Activated gamma-delta T cell treated with Interleukin-2 at 50 U/mL for 16 hours (primary cell): ENCODE data around the gene MEAK7.

Experiments
- DNase-seq: peaks from one replicate; pipeline ENCODE4 v3.0.0-alpha.2; 2020

Gene MEAK7

DNA sequence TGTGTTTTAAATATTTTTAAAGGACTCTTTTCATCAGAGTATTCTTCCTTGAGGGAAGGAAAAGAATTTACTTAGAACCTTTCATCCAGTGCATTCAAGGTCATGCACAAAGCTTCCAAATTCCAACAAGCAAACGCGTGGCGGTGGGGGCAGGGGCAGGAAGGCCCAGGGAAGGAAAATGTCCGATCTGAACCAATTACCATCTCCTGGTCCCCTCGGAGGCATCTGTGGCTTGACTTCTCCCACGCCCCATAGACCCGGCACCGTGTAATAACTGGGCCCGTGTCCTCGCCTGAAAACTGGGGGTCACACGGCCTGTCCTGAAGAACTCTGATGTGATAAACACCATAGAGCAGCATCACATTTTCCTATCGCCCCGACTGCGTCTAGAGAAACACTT is 18.3 kb downstream of the MEAK7 start:
- no peak for DNase-seq

DNA sequence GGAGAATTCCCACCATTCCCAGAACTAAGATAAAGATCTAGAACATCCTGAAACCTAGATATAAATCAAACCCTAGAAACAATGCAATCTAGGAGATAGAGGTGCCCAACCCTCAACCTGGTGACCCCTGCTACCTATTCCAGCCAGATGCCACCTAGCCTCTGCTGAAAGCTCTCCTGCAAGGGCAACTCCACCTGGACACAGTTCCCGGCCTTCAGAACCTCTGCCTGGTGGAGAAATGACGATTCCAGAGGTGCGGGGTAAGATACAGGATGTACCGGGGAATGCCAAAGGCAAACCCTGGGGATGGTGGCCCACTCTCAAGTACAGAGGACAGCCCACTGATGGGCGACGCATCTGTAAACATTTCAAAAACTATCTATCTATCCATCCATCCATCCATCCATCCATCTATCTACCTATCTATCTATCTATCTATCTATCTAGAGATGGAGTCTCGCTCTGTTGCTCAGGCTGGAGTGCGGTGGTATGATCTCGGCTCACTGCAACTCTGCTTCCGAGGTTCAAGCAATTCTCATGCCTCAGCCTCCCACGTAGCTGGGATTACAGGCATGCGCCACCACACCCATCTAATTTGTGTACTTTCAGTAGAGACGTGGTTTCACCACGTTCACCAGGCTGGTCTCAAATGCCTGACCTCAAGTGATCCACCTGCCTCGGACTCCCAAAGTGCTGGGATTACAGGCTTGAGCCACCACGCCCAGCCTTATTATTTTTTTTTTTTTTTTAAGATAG is 19.0 kb downstream of the MEAK7 start:
- DNase-seq = no peak

DNA sequence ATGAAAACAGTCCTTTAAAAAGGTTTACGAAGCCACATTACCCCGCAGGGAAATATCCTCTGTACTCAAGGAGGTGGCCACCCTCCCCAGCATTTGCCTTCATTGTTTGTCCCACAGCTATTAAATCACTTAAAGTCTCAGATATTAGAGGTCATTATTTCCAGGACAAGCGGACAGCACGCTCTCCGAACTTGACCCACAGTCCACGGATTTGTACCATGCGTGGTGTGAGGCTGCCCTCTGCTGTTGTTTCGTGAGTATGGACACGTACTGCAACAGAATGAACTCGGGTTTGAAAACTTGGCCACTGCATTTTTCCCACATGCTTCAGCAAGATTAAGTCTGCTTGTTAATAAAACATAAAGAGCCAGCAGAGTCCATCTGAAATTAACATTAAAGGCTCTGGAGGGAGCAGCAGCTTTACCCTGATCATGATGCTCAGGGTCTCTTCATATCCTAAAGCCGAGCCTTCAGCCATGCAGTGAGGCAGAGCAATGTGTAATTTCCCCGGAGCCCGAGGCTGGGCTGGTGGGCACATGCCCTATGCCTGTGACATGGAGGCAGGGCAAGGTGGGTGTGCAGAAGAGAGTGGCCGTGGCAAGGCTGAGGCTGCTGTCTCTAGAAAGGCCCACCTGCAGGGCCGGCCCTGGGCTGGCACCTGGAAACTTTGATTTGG is 19.7 kb downstream of the MEAK7 start:
- no peak for DNase-seq

DNA sequence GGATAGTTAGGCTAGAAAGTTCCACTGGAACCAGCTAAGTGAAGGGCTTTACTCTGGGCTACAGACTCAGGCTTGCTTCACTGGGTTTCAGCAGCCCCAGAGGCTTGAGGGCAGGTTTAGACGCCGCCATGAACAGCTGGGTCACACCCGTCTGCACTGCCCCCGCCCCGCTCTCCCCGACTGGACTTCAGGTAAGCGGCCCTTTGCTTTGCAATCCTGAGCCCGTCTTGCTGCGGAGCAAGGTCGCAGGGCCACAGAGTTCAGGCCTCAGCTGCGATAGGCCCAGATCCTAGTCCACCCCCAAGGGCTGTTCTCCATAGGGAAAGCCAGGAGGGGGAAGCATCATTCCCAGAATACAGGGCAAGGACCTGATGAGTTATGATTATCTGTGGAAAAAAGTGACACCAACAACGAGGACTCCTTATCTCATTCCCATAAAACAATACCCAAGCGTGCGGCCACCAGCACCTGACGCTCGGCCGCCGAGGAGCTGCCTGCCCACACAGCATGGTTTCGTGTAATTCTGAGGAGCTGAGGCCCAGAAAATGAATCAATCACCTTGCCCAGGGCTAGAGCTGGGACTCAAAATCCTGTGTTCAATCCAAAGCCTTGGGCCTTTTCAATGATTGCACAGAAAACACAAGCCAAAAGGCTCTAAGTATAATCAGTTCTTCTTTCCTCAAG is 20.4 kb downstream of the MEAK7 start:
- no peak for DNase-seq

DNA sequence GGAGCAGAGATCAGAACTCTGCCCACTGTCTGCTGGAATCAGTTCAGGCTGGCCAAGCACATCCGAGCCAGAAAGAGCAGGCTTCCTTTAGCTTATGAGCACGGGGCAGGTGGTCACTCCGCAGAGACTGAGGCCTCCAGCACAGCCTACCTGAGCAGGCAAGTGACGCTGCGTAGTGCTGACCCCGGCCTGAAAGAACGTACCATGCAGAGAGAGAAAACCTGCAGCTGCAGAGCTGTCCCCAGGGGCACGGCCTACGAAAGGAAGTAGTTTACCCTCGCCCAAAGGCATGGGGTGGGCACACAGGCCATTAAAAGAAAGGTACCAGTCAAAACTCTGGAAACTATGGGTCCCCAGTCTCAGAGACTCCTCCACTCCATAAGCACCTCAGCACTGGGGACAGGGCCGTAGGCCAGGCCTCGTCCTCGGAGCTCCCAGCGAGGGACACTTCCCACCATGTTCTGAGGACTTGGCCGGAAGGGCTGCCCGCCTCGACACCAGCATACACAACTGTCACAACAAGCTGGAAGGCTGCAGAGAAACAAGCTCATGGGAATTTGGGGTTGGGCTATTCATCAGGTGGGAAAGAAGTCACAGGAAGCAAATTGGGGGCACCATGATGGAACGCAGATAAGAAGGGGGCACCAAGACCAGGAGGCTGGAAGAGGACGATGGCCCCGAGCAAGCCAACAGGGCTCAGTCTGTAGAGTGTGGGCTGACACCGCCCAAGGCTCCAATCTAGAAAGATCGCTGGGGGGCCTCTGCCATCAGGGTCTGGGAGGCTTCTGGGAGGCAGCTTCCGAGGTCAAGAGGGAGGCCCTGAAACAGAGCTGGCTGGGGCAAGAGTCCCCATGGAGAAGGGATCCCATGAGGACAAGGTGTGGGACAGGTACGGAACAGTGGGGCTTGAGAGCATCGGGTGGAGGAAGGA is 21.2 kb downstream of the MEAK7 start:
- no peak for DNase-seq

DNA sequence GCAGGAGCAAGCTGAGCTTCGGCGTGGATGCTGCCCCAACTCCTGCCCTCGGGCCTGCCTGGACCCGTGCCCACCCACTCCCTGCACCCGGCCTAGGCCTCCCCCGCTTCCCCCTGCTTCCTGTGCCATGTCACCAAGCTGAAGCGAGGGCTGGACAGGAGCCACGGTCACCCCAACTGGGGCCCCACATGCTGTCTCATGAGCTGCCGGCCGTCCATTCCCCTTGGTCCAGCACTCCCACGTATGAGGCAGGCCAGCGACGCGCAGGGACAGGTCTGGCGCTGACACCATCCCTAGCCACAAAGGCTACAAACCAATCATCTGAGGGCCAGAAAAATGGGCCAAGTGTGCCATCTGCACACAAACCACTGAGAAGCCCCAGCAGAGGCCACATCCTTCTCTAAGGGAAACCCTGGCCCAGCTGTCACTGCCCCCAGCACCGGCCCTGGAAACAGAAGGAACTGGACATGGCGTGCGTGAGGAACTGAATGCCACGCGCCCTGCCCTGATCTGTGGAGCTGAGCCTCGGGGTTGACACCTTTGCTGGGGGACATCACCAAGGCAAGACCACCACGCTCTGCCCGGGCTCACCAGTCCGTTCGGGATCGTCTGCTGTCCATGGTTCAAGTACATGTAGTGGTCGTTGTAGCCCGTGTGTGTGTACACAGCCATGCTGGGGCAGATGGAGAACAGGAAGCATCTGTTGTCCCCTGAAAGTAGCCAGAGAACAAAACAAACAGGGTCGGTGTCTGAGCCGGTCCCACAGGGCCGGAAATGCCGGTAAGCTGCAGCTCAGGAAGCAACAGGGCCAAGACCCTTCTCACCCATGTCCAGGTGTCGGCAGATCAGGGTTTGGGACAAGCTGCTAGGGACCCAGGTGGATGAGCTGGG is 22.2 kb downstream of the MEAK7 start:
- DNase-seq = no peak

DNA sequence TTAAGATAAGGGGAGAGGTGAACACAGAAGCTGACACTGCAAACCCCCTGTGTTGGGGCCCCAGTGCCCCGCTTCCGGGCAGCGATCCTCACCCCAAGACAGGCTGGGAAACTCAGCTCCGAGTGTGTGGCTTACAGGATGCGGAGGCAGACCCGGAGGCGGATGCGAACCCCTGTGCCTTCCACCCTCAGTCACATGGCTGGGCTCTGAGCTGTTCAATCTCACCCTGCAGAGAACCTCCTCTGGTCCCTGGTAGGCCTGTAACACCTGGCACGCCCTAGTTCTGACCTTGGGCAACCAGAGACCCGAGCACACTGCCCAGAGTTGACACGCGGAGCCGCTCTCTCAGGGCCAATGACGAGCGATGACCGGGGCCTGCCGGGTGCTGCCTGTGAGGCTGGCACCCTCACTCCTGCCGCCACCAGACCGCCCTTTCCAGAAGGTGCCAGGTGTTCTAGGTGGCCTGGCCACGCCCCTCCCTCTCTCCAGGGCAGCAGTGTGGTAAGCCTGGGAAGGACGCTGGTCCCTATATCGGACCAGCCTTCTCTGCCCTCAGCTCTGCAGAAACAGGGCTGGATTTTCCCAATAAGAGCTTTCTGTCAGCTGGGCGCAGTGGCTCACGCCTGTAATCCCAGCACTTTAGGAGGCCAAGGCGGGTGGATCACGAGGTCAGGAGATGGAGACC is 23.3 kb downstream of the MEAK7 start:
- no peak for DNase-seq

DNA sequence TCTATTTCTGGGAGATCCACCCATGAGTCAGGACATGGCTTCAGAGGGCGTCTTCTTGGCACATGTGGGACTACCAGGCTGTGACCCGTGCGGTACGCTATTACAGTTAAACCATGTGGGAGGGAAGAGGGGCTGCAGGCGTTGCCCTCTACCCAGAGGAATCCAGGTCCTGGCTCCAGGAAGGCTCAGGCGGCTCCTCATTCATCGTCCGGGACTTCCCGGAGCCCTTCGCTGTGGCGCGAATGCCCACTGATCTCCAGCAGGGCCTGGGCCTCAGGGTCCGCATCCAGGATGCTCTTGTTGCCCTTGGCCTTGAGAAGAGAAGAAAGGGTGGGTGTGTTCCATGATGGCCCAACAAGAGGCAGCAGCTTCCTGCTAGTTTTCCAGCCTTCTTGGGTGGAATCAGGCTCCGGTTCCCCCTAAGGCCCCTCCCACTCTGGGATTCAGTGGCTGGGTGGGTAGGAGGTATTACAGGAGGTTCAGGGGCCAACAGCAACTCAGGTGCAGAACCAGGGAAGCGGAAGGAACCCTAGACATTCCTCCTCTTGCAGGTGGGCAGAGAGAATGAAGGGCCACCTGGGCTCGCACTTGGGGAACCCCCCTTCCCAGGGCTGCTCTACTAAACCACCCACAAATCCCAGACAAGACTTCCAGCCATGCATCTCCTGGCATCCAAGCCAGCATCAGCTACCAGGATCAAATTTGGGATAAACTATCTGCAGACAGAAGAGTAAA is 24.6 kb downstream of the MEAK7 start:
- DNase-seq = no peak

DNA sequence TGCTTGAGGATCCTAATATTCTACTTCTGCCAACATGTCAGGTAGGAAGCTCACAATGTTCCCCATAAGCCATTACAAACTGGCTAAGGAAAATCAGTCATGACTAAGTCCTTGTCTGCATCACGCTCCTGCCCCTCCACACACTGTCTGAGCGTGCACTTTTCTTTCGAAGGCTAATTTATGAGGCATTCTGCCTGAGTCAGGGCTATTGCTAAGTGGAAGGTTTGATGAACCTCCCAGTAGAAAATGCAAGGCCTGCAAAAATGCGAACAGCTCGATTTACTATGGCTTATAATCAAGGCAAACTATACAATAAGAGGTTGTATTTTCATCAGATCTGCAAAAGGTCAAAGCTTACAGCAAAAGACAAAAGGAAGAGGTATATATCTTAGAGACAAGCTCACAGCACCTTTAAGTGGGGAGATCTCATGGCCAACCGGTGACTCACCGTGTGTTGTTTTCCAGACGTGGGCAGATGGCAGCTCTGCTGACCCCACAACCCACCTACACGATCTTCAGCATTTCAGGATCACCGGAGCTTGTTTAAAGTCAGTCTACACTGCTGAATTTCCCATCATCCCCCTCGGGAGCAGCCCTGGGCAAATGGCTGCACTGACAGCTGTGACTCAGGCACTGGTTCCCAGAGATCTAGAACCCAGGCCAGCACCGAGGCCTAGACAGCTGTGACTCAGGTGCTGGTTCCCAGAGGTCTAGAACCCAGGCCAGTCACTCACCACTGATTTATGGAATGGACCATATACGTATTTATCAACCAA is 26.1 kb downstream of the MEAK7 start:
- no peak for DNase-seq

DNA sequence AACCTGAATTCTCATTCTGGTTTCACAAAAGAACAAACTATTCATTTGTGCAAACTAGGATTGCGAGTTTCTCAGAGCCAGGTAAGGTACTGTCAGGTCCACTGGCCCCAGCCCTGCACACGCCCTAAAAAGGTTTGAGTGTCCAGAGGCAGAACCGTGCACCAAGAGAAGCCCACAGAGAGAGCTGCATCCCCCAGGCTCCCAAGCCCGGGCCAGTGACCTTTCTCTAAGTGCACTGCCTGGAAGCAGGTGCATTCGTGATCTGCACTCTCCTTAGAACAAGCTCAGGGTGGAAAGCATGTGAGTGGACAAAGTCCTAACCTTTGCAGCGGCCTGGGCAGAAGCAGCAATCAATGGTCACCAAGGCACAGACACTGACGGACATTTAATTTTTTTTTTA is 26.8 kb downstream of the MEAK7 start:
- no peak for DNase-seq

DNA sequence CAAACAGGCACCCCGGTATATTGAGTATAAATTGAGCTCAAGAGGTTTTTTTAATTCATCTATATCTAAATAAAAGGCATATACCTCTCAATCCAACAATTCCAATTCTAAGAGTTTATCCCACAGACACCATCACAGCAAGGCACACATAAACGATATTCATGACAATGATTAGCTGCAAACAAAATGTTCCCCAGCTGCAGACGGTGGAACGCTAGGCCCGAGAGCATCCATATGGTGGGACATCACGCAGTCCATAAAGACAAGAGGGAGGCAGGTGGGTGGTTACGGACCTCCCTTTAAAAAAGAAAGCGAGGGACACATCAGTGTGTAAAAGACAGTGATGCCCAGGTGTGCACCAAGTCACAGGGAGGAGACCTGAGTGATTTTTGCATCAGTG is 28.1 kb downstream of the MEAK7 start:
- no peak for DNase-seq

DNA sequence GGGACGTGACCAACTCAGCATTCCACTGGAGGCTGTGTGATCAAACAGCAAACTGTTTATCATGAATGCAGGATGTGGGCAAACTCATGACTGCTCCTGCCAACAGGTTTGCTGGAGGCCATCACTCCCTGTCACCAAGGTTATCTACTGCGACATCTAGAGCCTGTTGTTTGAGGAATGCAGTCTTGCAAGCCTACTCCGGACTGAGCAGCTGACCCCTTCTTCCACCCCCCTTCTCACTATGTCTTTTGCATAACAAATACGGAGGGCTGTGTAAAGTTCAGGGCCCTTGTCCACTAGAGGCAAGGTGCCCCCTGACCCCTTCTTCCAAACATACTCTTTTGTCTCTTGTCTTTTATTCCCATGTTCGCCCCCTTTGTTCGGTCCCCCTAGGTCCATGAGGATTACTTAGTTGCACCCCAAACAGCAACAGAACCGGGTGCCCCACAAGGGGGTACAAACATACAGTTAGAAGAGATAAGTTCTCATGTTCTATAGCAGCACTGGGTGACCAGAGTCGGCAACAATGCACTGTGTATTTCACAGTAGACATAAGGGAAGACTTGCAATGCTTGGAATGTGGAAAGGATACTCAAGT is 28.7 kb downstream of the MEAK7 start:
- DNase-seq = no peak

DNA sequence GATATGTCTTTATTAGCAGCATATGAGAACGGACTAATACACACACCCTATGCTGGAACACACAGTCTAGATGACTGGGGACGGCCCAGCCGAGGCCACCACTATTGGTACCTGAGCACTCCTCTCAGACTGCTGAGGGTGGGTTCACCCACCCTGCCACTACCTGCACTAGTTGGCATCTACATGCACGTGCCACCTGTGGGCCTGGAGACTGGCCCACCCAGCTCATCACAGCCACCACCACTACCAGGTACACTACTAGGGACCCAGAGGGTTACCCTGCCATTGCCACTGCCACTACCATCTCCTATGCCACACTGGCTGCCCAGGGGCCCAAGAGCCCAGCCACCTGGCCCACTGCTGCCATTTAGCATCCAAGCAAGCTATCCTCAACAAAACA is 32.5 kb downstream of the MEAK7 start:
- no peak for DNase-seq

DNA sequence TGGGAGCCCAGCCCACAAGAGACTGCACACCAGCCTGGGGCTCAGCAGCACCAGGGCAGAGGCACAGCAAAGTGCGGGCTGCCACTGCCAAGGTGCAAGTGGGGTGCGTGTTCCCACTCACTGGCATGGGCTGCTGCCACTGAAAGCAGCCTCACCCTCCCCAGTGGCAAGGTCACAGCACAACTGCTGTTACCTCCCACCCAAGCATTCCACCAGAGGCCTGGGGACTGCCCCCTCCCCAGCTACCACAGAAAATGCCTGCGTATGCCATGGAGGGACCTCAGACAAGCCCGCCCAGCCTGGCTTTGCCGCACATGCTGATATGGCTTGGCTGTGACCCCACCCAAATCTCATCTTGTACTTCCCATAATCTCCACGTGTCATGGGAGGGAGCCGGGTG is 33.1 kb downstream of the MEAK7 start:
- no peak for DNase-seq

DNA sequence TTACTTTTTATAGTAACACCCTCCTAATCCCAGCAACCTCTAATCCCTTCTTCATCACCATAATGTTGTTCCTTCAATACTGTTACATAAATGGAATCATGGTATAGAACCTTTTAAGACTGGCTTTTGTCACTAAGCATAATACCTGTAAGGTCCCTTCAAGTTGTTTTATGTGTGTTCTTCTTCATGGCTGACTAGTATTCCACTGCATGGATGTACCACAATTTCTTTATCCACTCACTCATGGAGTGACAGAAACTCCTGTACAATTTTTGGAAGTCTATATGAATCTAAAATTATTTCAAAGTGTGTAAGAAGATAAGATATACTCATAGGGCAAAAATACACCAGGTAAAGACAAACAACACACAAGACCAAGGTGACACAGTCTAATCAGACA is 36.8 kb downstream of the MEAK7 start:
- DNase-seq = no peak

DNA sequence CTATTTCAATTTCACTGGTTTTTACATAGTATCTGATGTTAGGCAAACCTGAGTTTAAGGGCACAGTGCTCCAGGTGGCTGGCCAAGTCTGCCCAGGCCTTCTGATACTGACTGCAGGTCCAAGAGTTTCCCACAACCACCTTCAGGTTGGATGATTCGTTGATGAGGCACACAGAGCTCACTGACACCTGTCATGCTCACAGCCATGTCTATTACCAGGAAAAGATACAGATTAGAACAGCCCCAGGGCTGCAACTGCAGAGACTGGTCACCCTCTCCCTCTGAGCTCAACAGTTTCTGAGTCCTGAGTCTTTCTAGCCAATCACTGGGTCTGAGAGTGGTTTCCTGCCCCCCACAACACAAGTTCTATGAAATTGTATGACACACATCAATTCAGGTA is 37.2 kb downstream of the MEAK7 start:
- DNase-seq = no peak

DNA sequence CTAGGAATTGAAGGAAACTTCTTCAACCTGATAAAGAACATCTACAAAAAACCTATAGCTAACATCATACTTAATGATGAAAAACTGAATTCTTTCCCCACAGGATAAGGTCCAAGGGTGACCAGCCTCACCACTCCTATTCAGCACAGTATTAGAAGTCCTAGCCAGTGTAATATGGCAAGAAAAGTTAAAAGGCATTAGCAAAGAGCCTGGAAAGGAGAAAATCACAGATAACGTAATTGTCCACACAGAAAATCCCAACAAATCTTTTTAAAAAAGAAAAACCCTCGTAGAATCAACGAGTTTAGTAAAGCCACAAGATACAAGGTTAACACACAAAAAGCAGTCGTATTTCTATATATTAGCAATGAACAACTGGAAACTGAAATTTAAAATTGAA is 37.8 kb downstream of the MEAK7 start:
- DNase-seq = no peak

DNA sequence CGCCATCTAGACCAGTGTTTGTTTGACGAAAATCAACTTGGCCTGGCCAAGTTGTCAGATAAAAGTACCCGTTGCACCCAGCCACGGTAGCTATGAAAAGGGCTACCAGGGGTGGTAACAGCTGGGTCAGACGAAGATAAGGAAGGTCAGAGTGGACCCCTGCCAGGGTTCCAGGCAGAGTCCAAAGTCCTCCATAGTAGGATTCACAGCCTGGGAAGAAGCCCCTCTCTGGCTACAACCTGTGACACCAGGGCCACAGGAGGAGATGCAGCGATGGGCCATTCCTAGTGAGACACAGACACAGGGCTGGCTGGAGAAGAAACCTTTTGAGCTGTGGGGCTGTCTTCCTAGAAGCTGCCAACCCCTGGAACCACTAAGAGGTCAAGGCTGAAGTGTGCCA is 39.3 kb downstream of the MEAK7 start:
- no peak for DNase-seq

DNA sequence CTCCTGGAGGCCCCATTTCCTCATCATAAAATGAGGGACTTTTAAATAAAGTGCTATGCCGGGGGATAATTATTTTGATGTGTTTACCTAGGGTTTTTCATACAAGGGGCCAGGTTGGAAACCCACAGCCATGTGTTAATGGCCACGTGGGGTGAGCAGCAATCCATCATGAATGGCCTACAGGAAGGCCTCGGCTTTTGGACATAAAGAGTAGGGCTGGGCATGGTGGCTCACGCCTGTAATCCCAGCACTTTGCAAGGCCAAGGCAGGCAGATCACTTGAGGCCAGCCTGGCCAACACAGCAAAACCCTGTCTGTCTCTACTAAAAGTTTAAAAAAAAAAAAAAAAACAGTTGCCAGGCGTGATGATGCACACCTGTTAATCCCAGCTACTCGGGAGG is 40.3 kb downstream of the MEAK7 start:
- DNase-seq = no peak

DNA sequence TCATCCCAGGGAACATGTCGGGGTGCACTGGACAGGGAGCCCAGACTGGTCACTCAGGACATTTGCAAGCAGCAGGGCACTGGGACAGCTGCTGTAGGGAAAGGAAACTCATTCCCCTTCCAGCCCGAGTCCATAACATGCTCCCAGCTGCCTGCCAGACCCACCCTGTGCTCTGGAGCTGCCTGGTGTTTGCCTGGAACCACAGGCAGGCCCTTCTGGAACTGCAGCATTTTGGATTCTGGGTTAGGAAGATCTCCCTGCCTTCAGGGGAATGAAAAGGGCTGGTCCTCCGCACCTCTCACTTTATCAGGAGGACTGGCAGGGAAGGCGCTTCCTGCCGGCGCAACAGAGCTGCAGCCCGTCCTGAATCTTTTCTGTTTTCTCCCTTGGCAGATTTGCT is 41.2 kb downstream of the MEAK7 start:
- DNase-seq = no peak
